CD14-positive monocyte (primary cell): Measurements from ENCODE around the gene ZFPM1. TPM values are rescaled to one million over a fixed set of nuclear protein-coding genes. Genes with fewer than 3 reads are reported as not detected.

ENCODE experiments used
- DNase-seq, 3 donors: peaks; one replicate each; pipeline ENCODE4 v3.0.0-alpha.2; 2011 to 2022
- H2AFZ ChIP-seq: 2 replicates; pipeline ENCODE4 v1.6.0; 2012; ENCODE audit warnings: mild to moderate bottlenecking, low read depth, low read length, inconsistent platforms; ENCODE audit not compliant: insufficient read depth, poor library complexity, severe bottlenecking
- H3K27ac ChIP-seq, 2 donors: 1 replicate in 1 of 2; 2 replicates in 1 of 2; pipeline ENCODE4 v1.5.1; 2012 to 2013; ENCODE audit warnings: low read length in 2 of 2, control low read depth in 1 of 2, inconsistent platforms in 1 of 2, low read depth in 1 of 2, mild to moderate bottlenecking in 1 of 2
- H3K27me3 ChIP-seq, 2 donors: one replicate each; pipeline versions ENCODE4 v1.6.0 to v1.6.1; 2011 to 2013; ENCODE audit warnings: low read length in 2 of 2; ENCODE audit not compliant: control insufficient read depth in 2 of 2, insufficient read depth in 2 of 2
- H3K36me3 ChIP-seq, 2 donors: replicated peaks in 1 of 2; 1 replicate in 1 of 2; 2 replicates in 1 of 2; pipeline versions ENCODE4 v1.5.1 to v1.6.1; 2012 to 2013; ENCODE audit warnings: low read length in 2 of 2, control low read depth in 1 of 2, inconsistent platforms in 1 of 2, mild to moderate bottlenecking in 1 of 2; ENCODE audit not compliant: insufficient read depth in 2 of 2, control insufficient read depth in 1 of 2
- H3K4me1 ChIP-seq, 2 donors: 1 replicate in 1 of 2; 2 replicates in 1 of 2; pipeline versions ENCODE4 v1.5.1 to v1.6.1; 2012 to 2013; ENCODE audit warnings: low read length in 2 of 2, control low read depth in 1 of 2, inconsistent platforms in 1 of 2, mild to moderate bottlenecking in 1 of 2, moderate library complexity in 1 of 2; ENCODE audit not compliant: insufficient read depth in 2 of 2, control insufficient read depth in 1 of 2
- H3K4me2 ChIP-seq: replicated peaks from 2 replicates; pipeline ENCODE3; 2012; ENCODE audit warnings: low read length, moderate library complexity, mild to moderate bottlenecking; ENCODE audit not compliant: poor library complexity, severe bottlenecking; ENCODE audit errors: extremely low read depth
- H3K4me3 ChIP-seq, 3 experiments: fragments of 200-600 bp in 1 of 3; sonication (generic) in 1 of 3; replicated peaks in 1 of 3; 1 replicate in 2 of 3; 2 replicates in 1 of 3; pipeline ENCODE4 v1.5.1; 2011 to 2013; ENCODE audit warnings: low read length in 3 of 3, mild to moderate bottlenecking in 3 of 3, control low read depth in 2 of 3, low read depth in 2 of 3, inconsistent platforms in 1 of 3, moderate library complexity in 1 of 3
- H3K79me2 ChIP-seq: 2 replicates; pipeline ENCODE4 v1.6.0; 2012; ENCODE audit warnings: mild to moderate bottlenecking, control low read depth, inconsistent platforms, low read length, moderate library complexity; ENCODE audit not compliant: insufficient read depth
- H3K9ac ChIP-seq: 2 replicates; pipeline ENCODE4 v1.6.0; 2017; ENCODE audit warnings: low read length, mild to moderate bottlenecking; ENCODE audit not compliant: insufficient read depth, poor library complexity, severe bottlenecking
- H3K9me3 ChIP-seq, 2 donors: replicated peaks in 1 of 2; 1 replicate in 1 of 2; 2 replicates in 1 of 2; pipeline versions ENCODE4 v1.5.1 to v1.6.1; 2012 to 2013; ENCODE audit warnings: low read length in 2 of 2, control low read depth in 1 of 2; ENCODE audit not compliant: control insufficient read depth in 1 of 2, insufficient read depth in 1 of 2
- H4K20me1 ChIP-seq: 2 replicates; pipeline ENCODE4 v1.6.0; 2012; ENCODE audit warnings: mild to moderate bottlenecking, low read length, control low read depth, moderate library complexity; ENCODE audit not compliant: insufficient read depth
- H3K27ac Mint-ChIP-seq, 7 donors: one replicate each; pipeline ENCODE4 v1.8.0; 2020; ENCODE audit warnings: mild to moderate bottlenecking in 7 of 7, mixed read lengths in 7 of 7, moderate library complexity in 6 of 7, inconsistent platforms in 2 of 7
- H3K27me3 Mint-ChIP-seq, 3 donors: one replicate each; pipeline ENCODE4 v1.8.0; 2021 to 2022; ENCODE audit warnings: low read depth in 3 of 3, mild to moderate bottlenecking in 3 of 3, mixed read lengths in 3 of 3, moderate library complexity in 3 of 3, inconsistent platforms in 1 of 3
- H3K36me3 Mint-ChIP-seq, 2 donors: one replicate each; pipeline ENCODE4 v1.8.0; 2020; ENCODE audit warnings: mixed read lengths in 2 of 2, inconsistent platforms in 1 of 2, mild to moderate bottlenecking in 1 of 2
- H3K4me1 Mint-ChIP-seq: one replicate; pipeline ENCODE4 v1.8.0; 2020; ENCODE audit warnings: mild to moderate bottlenecking, mixed read lengths
- H3K4me3 Mint-ChIP-seq, 2 donors: one replicate each; pipeline ENCODE4 v1.8.0; 2020; ENCODE audit warnings: mild to moderate bottlenecking in 2 of 2, mixed read lengths in 2 of 2, moderate library complexity in 1 of 2
- H3K9me3 Mint-ChIP-seq, 7 donors: one replicate each; pipeline ENCODE4 v1.8.0; 2020 to 2022; ENCODE audit warnings: mixed read lengths in 7 of 7, mild to moderate bottlenecking in 6 of 7, moderate library complexity in 6 of 7, inconsistent platforms in 2 of 7
- CTCF ChIP-seq: fragments of 200-600 bp; IDR thresholded peaks from one replicate; pipeline ENCODE4 v1.8.0; 2022; ENCODE audit warnings: antibody characterized with exemption, mild to moderate bottlenecking
- WGBS: methylation state at CpG from one replicate; pipeline ENCODE4 v1.1.5; 2013; ENCODE audit warnings: missing lambda C conversion rate; ENCODE audit not compliant: insufficient coverage; 5-methylcytosine and 5-hydroxymethylcytosine counted together
- intact Hi-C, 2 donors: fragments of 100-400 bp; cut with micrococcal nuclease; formaldehyde crosslinking; loops; one replicate each; pipeline versions ENCODE4 v1.15.0 to v1.15.1; 2023
- polyA plus RNA-seq, 3 donors: library from polyadenylated mRNA; depleted of rRNA in 1 of 3; unstranded in 2 of 3; stranded (reverse) in 1 of 3; fragments of 300-500 nt in 2 of 3; fragments of >200 nt in 1 of 3; fragmentation: Illumina TruSeq in 2 of 3; gene quantifications; 1 replicate in 2 of 3; 2 replicates in 1 of 3; pipeline ENCODE4 v1.2.3, GENCODE V29; 2012 to 2021

Gene ZFPM1
- polyA plus RNA-seq, 3 donors: 0.04 to 0.19 (median 0.12) TPM

DNA sequence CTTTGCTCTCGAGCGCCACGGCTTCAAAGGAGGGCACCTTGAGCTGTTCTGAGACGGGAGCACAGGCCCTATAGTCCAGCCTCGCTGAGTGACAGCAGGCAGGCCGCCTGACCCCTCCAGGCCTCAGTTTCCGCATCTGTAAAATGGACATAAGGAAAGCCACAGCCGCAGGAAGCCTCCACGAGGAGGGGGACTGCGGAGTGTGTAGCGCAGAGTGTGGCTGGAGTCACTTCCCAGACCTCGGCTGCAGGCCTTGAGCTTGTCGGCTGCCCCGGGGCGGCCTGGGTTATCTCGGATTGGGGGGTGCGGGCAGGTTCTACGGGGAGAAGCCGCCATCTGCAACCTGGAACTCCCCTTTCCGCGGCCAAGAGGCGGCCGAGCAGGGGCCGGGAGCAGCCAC is 40.8 kb downstream of the ZFPM1 start:
- Histone ChIP-seq H3K4me3 (no peak overlapping the region), H3K4me2 (no peak overlapping the region), H3K9me3 (no peaks in the 10 kb centered on the region), H3K9ac (no peak overlapping the region), H2AFZ (no peak overlapping the region), H3K4me1 (no peaks in the 10 kb centered on the region), H3K27ac (no peak overlapping the region), H3K27me3 (no peaks in the 10 kb centered on the region), H4K20me1 (no peaks in the 10 kb centered on the region), H3K79me2 (no peaks in the 10 kb centered on the region), H3K36me3 (no peaks in the 10 kb centered on the region)
- DNase-seq: no peak
- no peak for TF ChIP-seq CTCF
- Mint-ChIP-seq H3K27ac (no peak overlapping the region), H3K27me3 (peaks cover 0 to 5% (median 1%) of the 10 kb centered on the region in 3 donors), H3K36me3 (no peaks in the 10 kb centered on the region), H3K4me3 (no peak overlapping the region), H3K9me3 (no peaks in the 10 kb centered on the region), H3K4me1 (no peaks in the 10 kb centered on the region)
- 98% methylated on average over 24 of the region's 24 CpGs for WGBS
- intact Hi-C loops: loop anchor here in 1 of 2 donors (10.0 kb wide), 1 partner anchor 119 kb away; no protein-coding TSS in a partner anchor

DNA sequence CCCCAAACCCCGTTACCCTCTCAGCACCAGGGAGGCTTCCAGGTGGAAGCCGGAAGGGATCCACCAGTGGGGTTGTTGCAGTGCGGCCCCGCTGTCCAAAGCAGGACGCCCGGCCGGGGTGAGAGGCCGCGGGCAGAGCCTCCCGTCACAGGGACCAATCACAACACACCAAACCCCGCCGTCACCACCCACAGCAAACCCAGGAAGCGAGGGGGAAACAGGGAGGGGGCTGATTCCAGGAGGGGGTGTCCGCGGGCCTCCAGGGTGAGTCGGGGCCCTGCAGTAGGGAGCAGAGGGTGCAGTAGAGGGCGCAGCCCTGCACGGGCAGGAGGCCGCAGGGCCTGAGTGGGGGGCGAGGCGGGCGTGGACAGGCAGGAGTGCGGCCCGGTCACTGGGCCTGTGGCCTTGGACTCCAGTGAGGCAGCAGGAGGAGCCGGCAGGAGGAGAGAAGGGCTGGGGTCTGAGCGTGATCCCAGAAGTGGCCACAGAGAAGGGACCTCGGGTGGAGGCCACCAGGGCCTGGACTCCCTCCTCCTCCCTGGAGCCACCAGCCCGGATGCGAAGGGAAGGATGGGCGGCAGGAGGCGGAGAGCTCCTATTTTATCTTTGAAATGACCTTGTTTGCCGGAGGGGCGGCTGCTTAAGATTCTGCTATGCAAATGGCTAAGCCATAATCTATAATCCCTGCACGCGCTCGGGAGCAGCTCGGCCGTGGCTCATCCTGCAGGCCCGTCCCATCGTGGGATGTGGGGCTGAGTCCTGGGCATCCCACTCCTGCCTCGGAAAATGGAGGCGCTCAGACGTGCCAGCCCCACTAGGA is 41.5 kb downstream of the ZFPM1 start:
- Histone ChIP-seq H3K9ac (no peak overlapping the region), H3K9me3 (no peaks in the 10 kb centered on the region), H4K20me1 (no peaks in the 10 kb centered on the region), H3K4me1 (no peaks in the 10 kb centered on the region), H2AFZ (no peak overlapping the region), H3K27ac (no peak overlapping the region), H3K36me3 (no peaks in the 10 kb centered on the region), H3K4me3 (no peak overlapping the region), H3K27me3 (no peaks in the 10 kb centered on the region), H3K79me2 (no peaks in the 10 kb centered on the region), H3K4me2 (no peak overlapping the region)
- WGBS: 96% methylated on average over 14 of the region's 43 CpGs
- intact Hi-C loops: loop anchor here in 1 of 2 donors (10.0 kb wide), 1 partner anchor 120 kb away; no protein-coding TSS in a partner anchor
- no peak overlapping the region for H3K27ac Mint-ChIP-seq
- no peak for DNase-seq
- H3K36me3 Mint-ChIP-seq: no peaks in the 10 kb centered on the region
- peaks cover 0 to 11% (median 4%) of the 10 kb centered on the region in 3 donors for H3K27me3 Mint-ChIP-seq
- H3K4me1 Mint-ChIP-seq: no peaks in the 10 kb centered on the region
- no peak for TF ChIP-seq CTCF
- H3K4me3 Mint-ChIP-seq: no peak overlapping the region
- H3K9me3 Mint-ChIP-seq: no peaks in the 10 kb centered on the region
